ENCODE measurements around the gene TWIST2. TPM values are rescaled to one million over a fixed set of nuclear protein-coding genes. Genes with fewer than 3 reads are reported as not detected.

TWIST2 gene
- total and polyA plus RNA-seq, 8 donors: 0.58 to 58.0 (median 12.3) TPM

DNA sequence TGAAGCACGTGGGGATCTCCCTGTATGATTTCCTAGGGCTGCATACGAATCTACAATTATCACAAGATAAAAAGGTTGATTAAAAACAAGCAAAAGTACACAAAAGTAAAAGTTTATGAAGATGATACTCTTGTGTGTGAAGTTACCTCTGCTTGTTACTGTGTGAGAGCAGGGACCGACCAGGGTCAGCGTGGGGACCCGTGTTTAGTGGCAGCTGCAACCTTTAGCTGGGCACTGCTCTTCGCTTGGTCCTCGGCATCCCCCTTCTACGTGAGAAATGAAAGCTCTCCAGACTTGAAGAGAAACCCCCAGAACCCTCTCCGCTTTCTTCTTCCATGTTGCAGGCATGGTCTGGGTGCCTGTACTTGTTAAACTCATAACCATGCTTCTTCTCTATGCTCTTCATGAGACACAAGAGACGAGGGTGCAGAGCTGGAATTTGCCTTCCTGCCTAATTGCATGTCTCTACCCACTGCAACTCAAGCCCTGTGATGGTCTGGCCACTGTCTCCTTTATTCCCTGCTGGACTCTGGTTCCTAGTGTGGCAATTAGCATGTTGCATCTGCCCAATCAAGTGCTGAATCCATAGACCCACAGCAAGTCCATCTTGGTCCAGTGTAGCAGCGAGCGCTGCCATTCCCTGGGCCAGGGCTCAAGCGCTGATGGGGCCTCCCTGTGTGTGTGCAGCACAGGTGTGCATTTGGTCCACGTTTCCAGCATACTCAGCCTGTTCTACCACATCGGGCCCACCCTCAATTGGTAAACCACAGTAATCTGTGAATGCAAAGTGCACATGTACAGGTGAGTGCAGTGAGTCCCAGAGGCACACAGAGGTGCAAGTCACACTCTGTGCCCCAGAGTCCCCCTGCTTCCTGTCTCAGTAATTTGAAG lies 88.5 kb downstream of the TWIST2 start:
- Histone ChIP-seq H3K4me1 (no peaks in the 10 kb centered on the region), H3K27me3 (peaks cover 0 to 5% (median 0%) of the 10 kb centered on the region in 3 donors), H3K4me3 (no peak overlapping the region), H3K27ac (no peak overlapping the region), H3K36me3 (no peaks in the 10 kb centered on the region), H3K9me3 (peaks cover 0 to 11% (median 3%) of the 10 kb centered on the region in 4 donors)
- peak in 1 of 2 donors; percentile 14 for DNase-seq
- WGBS, 5 donors: 79 to 86% (median 81%) methylated on average over 15 of the region's 15 CpGs
- TF ChIP-seq, protein P1, sequence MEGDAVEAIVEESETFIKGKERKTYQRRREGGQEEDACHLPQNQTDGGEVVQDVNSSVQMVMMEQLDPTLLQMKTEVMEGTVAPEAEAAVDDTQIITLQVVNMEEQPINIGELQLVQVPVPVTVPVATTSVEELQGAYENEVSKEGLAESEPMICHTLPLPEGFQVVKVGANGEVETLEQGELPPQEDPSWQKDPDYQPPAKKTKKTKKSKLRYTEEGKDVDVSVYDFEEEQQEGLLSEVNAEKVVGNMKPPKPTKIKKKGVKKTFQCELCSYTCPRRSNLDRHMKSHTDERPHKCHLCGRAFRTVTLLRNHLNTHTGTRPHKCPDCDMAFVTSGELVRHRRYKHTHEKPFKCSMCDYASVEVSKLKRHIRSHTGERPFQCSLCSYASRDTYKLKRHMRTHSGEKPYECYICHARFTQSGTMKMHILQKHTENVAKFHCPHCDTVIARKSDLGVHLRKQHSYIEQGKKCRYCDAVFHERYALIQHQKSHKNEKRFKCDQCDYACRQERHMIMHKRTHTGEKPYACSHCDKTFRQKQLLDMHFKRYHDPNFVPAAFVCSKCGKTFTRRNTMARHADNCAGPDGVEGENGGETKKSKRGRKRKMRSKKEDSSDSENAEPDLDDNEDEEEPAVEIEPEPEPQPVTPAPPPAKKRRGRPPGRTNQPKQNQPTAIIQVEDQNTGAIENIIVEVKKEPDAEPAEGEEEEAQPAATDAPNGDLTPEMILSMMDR (IDR thresholded peaks at IDR 0.05): no peak
- no peak for TF ChIP-seq POLR2AphosphoS5 (IDR thresholded peaks at IDR 0.05)
- TF ChIP-seq POLR2A (IDR thresholded peaks at IDR 0.05): no peak
- TF ChIP-seq EP300 (IDR thresholded peaks at IDR 0.05): no peak
- intact Hi-C loops (cut with DNase I; ENCODE audit: low total_unique reads): no loop called here

DNA sequence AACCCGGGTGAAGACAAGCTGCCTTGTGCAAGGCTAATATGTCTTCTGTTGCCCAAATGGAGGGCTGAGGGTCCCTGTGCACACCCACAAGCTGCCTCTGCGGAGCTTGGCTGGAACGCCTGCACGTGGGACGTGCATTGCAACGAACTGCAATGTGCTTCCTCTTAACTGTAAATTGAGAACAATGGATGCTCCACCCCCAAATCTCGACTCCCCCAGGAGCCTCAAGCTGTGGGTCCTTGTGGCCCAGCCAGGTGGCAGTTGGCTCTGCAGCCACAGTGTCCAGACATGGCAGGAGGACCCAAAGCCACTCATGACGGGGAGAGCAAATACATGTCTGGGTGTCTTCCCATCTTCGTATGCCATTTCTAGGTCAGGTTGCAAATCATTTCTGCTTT lies 90.1 kb downstream of the TWIST2 start:
- peak in 1 of 2 donors; percentile 60 for DNase-seq
- Histone ChIP-seq H3K9me3 (peaks cover 0 to 11% (median 3%) of the 10 kb centered on the region in 4 donors), H3K27me3 (peaks cover 0 to 6% (median 0%) of the 10 kb centered on the region in 3 donors), H3K4me1 (no peaks in the 10 kb centered on the region), H3K4me3 (no peak overlapping the region), H3K36me3 (no peaks in the 10 kb centered on the region), H3K27ac (peak overlapping the region in 1 of 5 donors; percentile 60)
- intact Hi-C loops (cut with DNase I; ENCODE audit: low total_unique reads): no loop called here
- TF ChIP-seq POLR2A (IDR thresholded peaks at IDR 0.05) (no peak), POLR2AphosphoS5 (IDR thresholded peaks at IDR 0.05) (no peak), EP300 (IDR thresholded peaks at IDR 0.05) (no peak)
- TF ChIP-seq, protein P1 (IDR thresholded peaks at IDR 0.05): no peak
- 65 to 81% (median 73%) methylated on average over 6 to 9 of the region's 9 CpGs for WGBS, 5 donors

DNA sequence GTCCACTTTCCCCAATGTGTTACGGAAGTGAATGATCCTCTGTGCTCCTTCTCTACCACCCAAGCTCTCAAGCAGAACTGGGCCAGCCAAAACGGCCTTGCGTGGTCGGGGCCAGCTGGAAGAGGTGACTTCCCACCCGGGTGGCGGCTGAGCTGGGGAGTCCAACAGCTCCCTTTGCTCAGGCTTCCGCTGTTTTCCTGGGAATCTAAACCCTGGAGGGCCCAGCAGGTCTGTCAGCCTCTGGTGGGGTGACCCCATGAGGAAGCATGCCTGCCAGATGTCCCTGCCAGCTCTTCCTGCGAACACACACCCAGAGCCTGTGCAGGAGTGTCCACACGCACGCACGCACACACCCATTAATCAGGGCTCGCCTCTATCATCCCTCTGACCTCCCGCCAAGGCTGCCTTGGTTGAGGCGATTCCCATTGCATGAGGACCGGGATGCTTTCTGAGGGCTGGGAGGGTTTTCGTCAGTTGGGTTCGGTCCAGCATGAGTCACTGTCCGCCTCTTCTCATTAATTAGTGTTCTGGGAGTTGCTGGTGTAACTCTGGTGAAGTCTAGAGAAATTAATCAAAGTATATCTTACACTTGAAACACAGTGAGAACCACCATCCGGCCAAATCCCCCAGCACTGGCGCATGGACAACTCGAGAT lies 90.6 kb downstream of the TWIST2 start:
- peak; percentile 32 to 93 for DNase-seq
- no peaks in the 10 kb centered on the region for H3K36me3 ChIP-seq
- peak overlapping the region in 4 of 5 donors; percentile 1 to 60 (median 32) for H3K27ac ChIP-seq
- no peak overlapping the region for H3K4me3 ChIP-seq
- intact Hi-C loops (cut with DNase I; ENCODE audit: low total_unique reads): no loop called here
- 61 to 76% (median 72%) methylated on average over 19 to 21 of the region's 21 CpGs for WGBS, 5 donors
- TF ChIP-seq POLR2A (IDR thresholded peaks at IDR 0.05) (no peak), POLR2AphosphoS5 (IDR thresholded peaks at IDR 0.05) (peak in 2 of 3 donors; percentile 10 to 15)
- H3K27me3 ChIP-seq: peaks cover 0 to 6% (median 0%) of the 10 kb centered on the region in 3 donors
- H3K4me1 ChIP-seq: no peaks in the 10 kb centered on the region
- peaks cover 0 to 8% (median 3%) of the 10 kb centered on the region in 4 donors for H3K9me3 ChIP-seq

DNA sequence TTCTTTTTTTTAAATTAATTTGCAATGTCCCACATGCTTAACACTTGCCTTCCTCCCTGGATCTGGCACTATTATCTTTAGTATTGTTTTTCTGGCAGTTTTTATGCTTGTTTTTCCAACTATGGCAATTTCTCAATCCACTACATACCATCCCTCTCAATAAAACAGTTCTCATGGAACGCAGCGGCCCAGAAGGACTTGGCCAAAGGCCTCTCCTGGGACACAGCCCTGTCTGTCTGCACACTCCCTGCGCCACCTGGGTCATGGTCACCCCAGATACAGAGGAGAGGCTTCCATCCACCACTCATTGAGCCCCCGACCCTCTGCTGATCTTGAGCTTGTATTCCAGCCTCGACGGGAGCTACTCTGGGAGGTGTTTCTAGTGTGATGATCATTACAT lies 91.2 kb downstream of the TWIST2 start:
- Histone ChIP-seq H3K4me1 (no peaks in the 10 kb centered on the region), H3K27ac (peak overlapping the region in 4 of 5 donors; percentile 1 to 50 (median 25)), H3K9me3 (peaks cover 0 to 3% (median under 1%) of the 10 kb centered on the region in 4 donors), H3K27me3 (peaks cover 0 to 6% (median 0%) of the 10 kb centered on the region in 3 donors), H3K4me3 (no peak overlapping the region), H3K36me3 (no peaks in the 10 kb centered on the region)
- intact Hi-C loops (cut with DNase I; ENCODE audit: low total_unique reads): no loop called here
- 69 to 91% (median 83%) methylated on average over 6 of the region's 6 CpGs for WGBS, 5 donors
- TF ChIP-seq POLR2A (IDR thresholded peaks at IDR 0.05) (no peak), POLR2AphosphoS5 (IDR thresholded peaks at IDR 0.05) (no peak), EP300 (IDR thresholded peaks at IDR 0.05) (no peak)
- TF ChIP-seq, protein P1 (IDR thresholded peaks at IDR 0.05): no peak
- DNase-seq: no peak

Measured in stomach (tissue), 9 donors.